HepG2 (cell line): ENCODE data around the gene IMP3.
"Not testable (repeated sequence)": the region's sequence is repeated elsewhere in the genome, so short reads cannot be mapped to it uniquely, and the experiment has no call there.

Experiments
- CBFB ChIP-seq: sonication (generic); formaldehyde crosslinking; IDR thresholded peaks from 2 replicates; pipeline ENCODE4 v1.4.0; 2020; ENCODE audit warnings: missing genetic modification reagents
- CREM ChIP-seq, 2 experiments: sonication (generic) in 1 of 2; formaldehyde crosslinking in 1 of 2; IDR thresholded peaks; 2 replicates each; pipeline versions ENCODE4 v1.4.0 to v1.6.1; 2016 to 2020; ENCODE audit warnings: antibody characterized with exemption in 1 of 2, mild to moderate bottlenecking in 1 of 2, missing genetic modification reagents in 1 of 2
- ELF1 ChIP-seq: sonication (generic); formaldehyde crosslinking; IDR thresholded peaks from 2 replicates; pipeline ENCODE4 v1.4.0; 2020; ENCODE audit warnings: missing genetic modification reagents
- HNRNPK ChIP-seq: fragments of 200-400 bp; formaldehyde crosslinking; IDR thresholded peaks from 2 replicates; pipeline ENCODE4 v1.6.1; 2018; ENCODE audit warnings: low read length, low read depth, moderate library complexity, mild to moderate bottlenecking; ENCODE audit not compliant: poor library complexity, severe bottlenecking
- KDM2A ChIP-seq: sonication (generic); formaldehyde crosslinking; IDR thresholded peaks from 2 replicates; pipeline ENCODE4 v1.4.0; 2020; ENCODE audit warnings: low read depth, missing genetic modification reagents, borderline replicate concordance
- PHB2 ChIP-seq: fragments of 450-650 bp; IDR thresholded peaks from 2 replicates; pipeline ENCODE4 v1.6.1; 2018; ENCODE audit not compliant: partially characterized antibody
- RARA ChIP-seq: IDR thresholded peaks from 2 replicates; pipeline ENCODE4 v1.6.1; 2016; ENCODE audit warnings: missing genetic modification reagents, missing compliant biosample characterization
- TBP ChIP-seq: sonication (generic); formaldehyde crosslinking; IDR thresholded peaks from 2 replicates; pipeline ENCODE4 v1.5.0; 2020; ENCODE audit warnings: missing genetic modification reagents
- U2AF2 ChIP-seq: fragments of 200-400 bp; formaldehyde crosslinking; IDR thresholded peaks from 2 replicates; pipeline ENCODE4 v1.6.1; 2017; ENCODE audit warnings: low read depth, mild to moderate bottlenecking, low read length
- TF ChIP-seq, protein P1 (sequence below): sonication (generic); formaldehyde crosslinking; IDR thresholded peaks from 2 replicates; pipeline ENCODE4 v1.5.0; 2020; ENCODE audit warnings: mild to moderate bottlenecking, missing genetic modification reagents, moderate library complexity

DNA sequence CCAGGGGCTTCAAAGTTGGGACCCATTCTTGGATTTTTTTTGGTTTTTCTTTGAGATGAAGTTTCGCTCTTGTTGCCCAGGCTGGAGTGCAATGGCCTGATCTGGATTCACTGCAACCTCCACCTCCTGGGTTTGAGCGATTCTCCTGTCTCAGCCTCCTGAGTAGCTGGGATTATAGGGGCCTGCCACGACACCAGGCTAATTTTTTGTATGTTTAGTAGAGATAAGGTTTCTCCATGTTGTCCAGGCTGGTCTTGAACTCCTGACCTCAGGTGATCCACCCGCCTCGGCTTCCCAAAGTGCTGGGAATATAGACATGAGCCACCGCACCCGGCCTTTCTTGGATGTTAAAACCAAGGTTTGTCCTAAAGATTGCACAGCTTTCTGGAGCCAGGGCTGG, 6.1 kb downstream of the IMP3 start:
- TF ChIP-seq PHB2; ELF1 (CRISPR knock-in tag); HNRNPK; CREM (IDR thresholded peaks at IDR 0.05); CREM (CRISPR knock-in tag; IDR thresholded peaks at IDR 0.05); KDM2A; U2AF2; RARA; CBFB (CRISPR knock-in tag); TBP (CRISPR knock-in tag): not testable (repeated sequence)
- TF ChIP-seq, protein P1, sequence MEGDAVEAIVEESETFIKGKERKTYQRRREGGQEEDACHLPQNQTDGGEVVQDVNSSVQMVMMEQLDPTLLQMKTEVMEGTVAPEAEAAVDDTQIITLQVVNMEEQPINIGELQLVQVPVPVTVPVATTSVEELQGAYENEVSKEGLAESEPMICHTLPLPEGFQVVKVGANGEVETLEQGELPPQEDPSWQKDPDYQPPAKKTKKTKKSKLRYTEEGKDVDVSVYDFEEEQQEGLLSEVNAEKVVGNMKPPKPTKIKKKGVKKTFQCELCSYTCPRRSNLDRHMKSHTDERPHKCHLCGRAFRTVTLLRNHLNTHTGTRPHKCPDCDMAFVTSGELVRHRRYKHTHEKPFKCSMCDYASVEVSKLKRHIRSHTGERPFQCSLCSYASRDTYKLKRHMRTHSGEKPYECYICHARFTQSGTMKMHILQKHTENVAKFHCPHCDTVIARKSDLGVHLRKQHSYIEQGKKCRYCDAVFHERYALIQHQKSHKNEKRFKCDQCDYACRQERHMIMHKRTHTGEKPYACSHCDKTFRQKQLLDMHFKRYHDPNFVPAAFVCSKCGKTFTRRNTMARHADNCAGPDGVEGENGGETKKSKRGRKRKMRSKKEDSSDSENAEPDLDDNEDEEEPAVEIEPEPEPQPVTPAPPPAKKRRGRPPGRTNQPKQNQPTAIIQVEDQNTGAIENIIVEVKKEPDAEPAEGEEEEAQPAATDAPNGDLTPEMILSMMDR = not testable (repeated sequence)
